Vagina (tissue), 2 donors: ENCODE measurements around the gene NUMA1. TPM values are rescaled to one million over a fixed set of nuclear protein-coding genes. Genes with fewer than 3 reads are reported as not detected.
A peak's percentile ranks its signal among the peaks of the same experiment; 100 is the strongest.

Source experiments
- DNase-seq, 2 donors: peaks; one replicate each; pipeline ENCODE4 v3.0.0-alpha.2; 2017; ENCODE audit errors: extremely low spot score in 2 of 2
- H3K27ac ChIP-seq: fragments of 200-600 bp; sonication (generic); one replicate; pipeline ENCODE4 v1.5.1; 2019
- H3K27me3 ChIP-seq: fragments of 200-600 bp; sonication (generic); one replicate; pipeline ENCODE4 v1.5.1; 2019
- H3K36me3 ChIP-seq, 2 donors: fragments of 200-600 bp; sonication (generic); one replicate each; pipeline ENCODE4 v1.5.1; 2017 to 2019
- H3K4me1 ChIP-seq: fragments of 200-600 bp; sonication (generic); one replicate; pipeline ENCODE4 v1.5.1; 2019
- H3K4me3 ChIP-seq, 2 donors: fragments of 200-600 bp; sonication (generic); 1 replicate in 1 of 2; 2 replicates in 1 of 2; pipeline ENCODE4 v1.5.1; 2016 to 2019
- H3K9me3 ChIP-seq: fragments of 200-600 bp; sonication (generic); one replicate; pipeline ENCODE4 v1.5.1; 2019
- CTCF ChIP-seq, 3 experiments: fragments of 450-650 bp in 2 of 3; fragments of 200-600 bp in 1 of 3; sonication (generic) in 1 of 3; IDR thresholded peaks; one replicate each; pipeline ENCODE4 v1.5.1; 2017 to 2019; ENCODE audit warnings: antibody characterized with exemption in 3 of 3, mild to moderate bottlenecking in 2 of 3, moderate library complexity in 2 of 3
- POLR2A ChIP-seq, 2 donors: fragments of 450-650 bp; IDR thresholded peaks; one replicate each; pipeline ENCODE4 v1.6.1; 2017; ENCODE audit warnings: antibody characterized with exemption in 2 of 2, mild to moderate bottlenecking in 2 of 2, moderate library complexity in 2 of 2
- POLR2AphosphoS5 ChIP-seq, 2 donors: sonication (generic); formaldehyde crosslinking; IDR thresholded peaks; one replicate each; pipeline ENCODE4 v1.9.0; 2017; ENCODE audit warnings: antibody characterized with exemption in 2 of 2, mild to moderate bottlenecking in 2 of 2, low read depth in 1 of 2; ENCODE audit not compliant: insufficient read depth in 1 of 2
- intact Hi-C: fragments of 100-400 bp; cut with DNase I; formaldehyde crosslinking; loops from one replicate; pipeline ENCODE4 v1.15.1; 2023
- total RNA-seq: library from RNA; depleted of rRNA; stranded (reverse); fragments of >200 nt; gene quantifications from one replicate; pipeline ENCODE4 v1.2.3, GENCODE V29; 2016

Gene NUMA1
- total RNA-seq = 314 TPM

- Histone ChIP-seq H3K36me3 (peaks cover 0 to 4% of the 10 kb centered on the region in 2 donors), H3K4me1 (peaks cover 30% of the 10 kb centered on the region), H3K27me3 (no peaks in the 10 kb centered on the region), H3K9me3 (no peaks in the 10 kb centered on the region), H3K27ac (peak within 1 kb of the TSS; percentile 91), H3K4me3 (peak within 1 kb of the TSS; percentile 68 to 75)
- DNase-seq = peak; percentile 100
- TF ChIP-seq CTCF (IDR thresholded peaks at IDR 0.05) (no peak), POLR2AphosphoS5 (IDR thresholded peaks at IDR 0.05; ENCODE audit: insufficient read depth in 1 of 2, low read depth in 1 of 2) (peak; percentile 96 to 98), POLR2A (IDR thresholded peaks at IDR 0.05) (peak in 1 of 2 donors; percentile 61)
- intact Hi-C loops = loop anchor here (2.0 kb wide), 1 partner anchor 40 kb away; no protein-coding TSS in a partner anchor
Measured at GRCh38 chr11:72080326-72081183, at the start of gene NUMA1, which contains the start of gene LRRC51. TSS of gene NUMA1 (minus strand) at chr11:72080542. CDS start at chr11:72035943, 44,599 bp downstream. TSS of gene LRRC51 (plus strand) at chr11:72080850. CDS start at chr11:72089084, 8,234 bp downstream.

GRCh38 chr11:72129381-72129780, 49.0 kb upstream of the NUMA1 start:
- Histone ChIP-seq H3K4me1 (no peaks in the 10 kb centered on the region), H3K36me3 (no peaks in the 10 kb centered on the region), H3K27me3 (no peaks in the 10 kb centered on the region), H3K4me3 (no peak overlapping the region), H3K27ac (no peak overlapping the region), H3K9me3 (no peaks in the 10 kb centered on the region)
- DNase-seq = no peak
- TF ChIP-seq POLR2A (IDR thresholded peaks at IDR 0.05) (no peak), POLR2AphosphoS5 (IDR thresholded peaks at IDR 0.05; ENCODE audit: insufficient read depth in 1 of 2, low read depth in 1 of 2) (no peak), CTCF (IDR thresholded peaks at IDR 0.05) (no peak)
- intact Hi-C loops = no loop called here

- Histone ChIP-seq H3K9me3 (no peaks in the 10 kb centered on the region), H3K27ac (no peak overlapping the region), H3K36me3 (no peaks in the 10 kb centered on the region), H3K4me1 (no peaks in the 10 kb centered on the region), H3K4me3 (no peak overlapping the region), H3K27me3 (no peaks in the 10 kb centered on the region)
- intact Hi-C loops = no loop called here
- TF ChIP-seq POLR2A (IDR thresholded peaks at IDR 0.05) = no peak
- no peak for TF ChIP-seq POLR2AphosphoS5 (IDR thresholded peaks at IDR 0.05; ENCODE audit: insufficient read depth in 1 of 2, low read depth in 1 of 2)
- TF ChIP-seq CTCF (IDR thresholded peaks at IDR 0.05) = no peak
- no peak for DNase-seq
Measured at GRCh38 chr11:72127923-72128322, 47.6 kb upstream of the NUMA1 start.

GRCh38 chr11:72125956-72126355, 45.6 kb upstream of the NUMA1 start:
- no peaks in the 10 kb centered on the region for H3K4me1 ChIP-seq
- no peaks in the 10 kb centered on the region for H3K36me3 ChIP-seq
- H3K9me3 ChIP-seq = no peaks in the 10 kb centered on the region
- H3K27ac ChIP-seq = no peak overlapping the region
- no peak for DNase-seq
- H3K27me3 ChIP-seq = no peaks in the 10 kb centered on the region
- H3K4me3 ChIP-seq = no peak overlapping the region
- intact Hi-C loops = no loop called here
- TF ChIP-seq CTCF (IDR thresholded peaks at IDR 0.05) (no peak), POLR2AphosphoS5 (IDR thresholded peaks at IDR 0.05; ENCODE audit: insufficient read depth in 1 of 2, low read depth in 1 of 2) (no peak), POLR2A (IDR thresholded peaks at IDR 0.05) (no peak)

GRCh38 chr11:72124046-72124445, 43.7 kb upstream of the NUMA1 start:
- intact Hi-C loops = no loop called here
- TF ChIP-seq POLR2AphosphoS5 (IDR thresholded peaks at IDR 0.05; ENCODE audit: insufficient read depth in 1 of 2, low read depth in 1 of 2) (no peak), CTCF (IDR thresholded peaks at IDR 0.05) (no peak), POLR2A (IDR thresholded peaks at IDR 0.05) (no peak)
- Histone ChIP-seq H3K4me1 (no peaks in the 10 kb centered on the region), H3K36me3 (no peaks in the 10 kb centered on the region), H3K4me3 (no peak overlapping the region), H3K27ac (no peak overlapping the region), H3K9me3 (no peaks in the 10 kb centered on the region), H3K27me3 (no peaks in the 10 kb centered on the region)
- no peak for DNase-seq
